AG04450 (cell line): Measurements from ENCODE around the gene TREX2. TPM values are rescaled to one million over a fixed set of nuclear protein-coding genes. Genes with fewer than 3 reads are reported as not detected.

Experiments used
- CTCF ChIA-PET: fragments of 300-600, 350-600 bp; formaldehyde crosslinking; extraction: SDS; loops from one replicate; lab custom pipeline; 2022; ENCODE audit warnings: antibody characterized with exemption, inconsistent platforms; lab: Charles Lee
- POLR2A ChIA-PET: fragments of 350-600 bp; formaldehyde crosslinking; extraction: SDS; loops from one replicate; lab custom pipeline; 2021; ENCODE audit warnings: antibody characterized with exemption, inconsistent platforms; lab: Yijun Ruan, JAX
- DNase-seq: peaks from one replicate; pipeline ENCODE4 v3.0.0-alpha.2; 2011; ENCODE audit warnings: low read depth, low spot score
- H3K27ac ChIP-seq: one replicate; pipeline ENCODE4 v1.5.1; 2012; ENCODE audit warnings: low read depth, low read length, control low read depth
- H3K27me3 ChIP-seq: one replicate; pipeline ENCODE4 v1.6.0; 2012; ENCODE audit warnings: low read length; ENCODE audit not compliant: control insufficient read depth, insufficient read depth
- H3K4me3 ChIP-seq: 2 replicates; pipeline ENCODE4 v1.5.1; 2011; ENCODE audit warnings: mild to moderate bottlenecking, low read depth, low read length, control low read depth
- H3K9me3 ChIP-seq: 2 replicates; pipeline ENCODE4 v1.5.1; 2012; ENCODE audit warnings: low read length; ENCODE audit not compliant: control insufficient read depth, insufficient read depth
- CTCF ChIP-seq: IDR thresholded peaks from 2 replicates; pipeline ENCODE4 v1.5.1; 2011; ENCODE audit warnings: low read depth, low read length, control low read depth, inconsistent platforms
- polyA plus RNA-seq: library from polyadenylated mRNA; depleted of rRNA; stranded (reverse); fragments of >200 nt; gene quantifications from 2 replicates; pipeline ENCODE4 v1.2.3, GENCODE V29; 2011

TREX2 gene
- polyA plus RNA-seq, 1 experiment = not detected

- no peak for DNase-seq
Measured at GRCh38 chrX:153450114-153450948, 4.5 kb upstream of the TREX2 start.

GRCh38 chrX:153449368-153450113 lies 3.7 kb upstream of the TREX2 start:
- no peak for TF ChIP-seq CTCF
- no peak overlapping the region for H3K27ac ChIP-seq
- no peak overlapping the region for H3K4me3 ChIP-seq
- POLR2A ChIA-PET = no interaction called here
- no peaks in the 10 kb centered on the region for H3K27me3 ChIP-seq
- no peak for DNase-seq
- H3K9me3 ChIP-seq = no peaks in the 10 kb centered on the region
- CTCF ChIA-PET = no interaction called here

More at GRCh38 chrX:153450114-153450948, 4.5 kb upstream of the TREX2 start:
- no peaks in the 10 kb centered on the region for H3K27me3 ChIP-seq
- ChIA-PET POLR2A (no interaction called here), CTCF (no interaction called here)
- H3K4me3 ChIP-seq = no peak overlapping the region
- H3K9me3 ChIP-seq = no peaks in the 10 kb centered on the region
- H3K27ac ChIP-seq = no peak overlapping the region
- no peak for TF ChIP-seq CTCF

- Histone ChIP-seq H3K9me3 (no peaks in the 10 kb centered on the region), H3K27ac (no peak overlapping the region), H3K27me3 (no peaks in the 10 kb centered on the region), H3K4me3 (no peak overlapping the region)
- no peak for TF ChIP-seq CTCF
- ChIA-PET CTCF (no interaction called here), POLR2A (no interaction called here)
- DNase-seq = no peak
Measured at GRCh38 chrX:153448556-153449367, 2.9 kb upstream of the TREX2 start.

GRCh38 chrX:153447581-153447960 lies 1.7 kb upstream of the TREX2 start:
- Histone ChIP-seq H3K4me3 (no peak overlapping the region), H3K9me3 (no peaks in the 10 kb centered on the region), H3K27me3 (no peaks in the 10 kb centered on the region), H3K27ac (no peak overlapping the region)
- ChIA-PET POLR2A (no interaction called here), CTCF (no interaction called here)
- no peak for TF ChIP-seq CTCF
- no peak for DNase-seq
